GM12873 (cell line): ENCODE data around the gene MN1.

Experiments
- CTCF ChIP-seq: IDR thresholded peaks from 2 replicates; pipeline ENCODE4 v1.5.1; 2012; ENCODE audit warnings: low read depth, mild to moderate bottlenecking, moderate library complexity, low read length, control low read depth; ENCODE audit not compliant: insufficient read depth; ENCODE audit errors: missing control alignments

Gene MN1

GRCh38 chr22:27802346-27803073 is 954 bp upstream of the MN1 start:
- no peak for TF ChIP-seq CTCF

GRCh38 chr22:27801202-27801615 is 347 bp downstream of the MN1 start:
- no peak for TF ChIP-seq CTCF

- no peak for TF ChIP-seq CTCF
These were observed 1.0 kb downstream of the MN1 start for GRCh38 chr22:27800250-27801201.

GRCh38 chr22:27799827-27800249 is 1.7 kb downstream of the MN1 start:
- TF ChIP-seq CTCF = no peak

GRCh38 chr22:27799015-27799826 is 2.3 kb downstream of the MN1 start:
- TF ChIP-seq CTCF = no peak

DNA sequence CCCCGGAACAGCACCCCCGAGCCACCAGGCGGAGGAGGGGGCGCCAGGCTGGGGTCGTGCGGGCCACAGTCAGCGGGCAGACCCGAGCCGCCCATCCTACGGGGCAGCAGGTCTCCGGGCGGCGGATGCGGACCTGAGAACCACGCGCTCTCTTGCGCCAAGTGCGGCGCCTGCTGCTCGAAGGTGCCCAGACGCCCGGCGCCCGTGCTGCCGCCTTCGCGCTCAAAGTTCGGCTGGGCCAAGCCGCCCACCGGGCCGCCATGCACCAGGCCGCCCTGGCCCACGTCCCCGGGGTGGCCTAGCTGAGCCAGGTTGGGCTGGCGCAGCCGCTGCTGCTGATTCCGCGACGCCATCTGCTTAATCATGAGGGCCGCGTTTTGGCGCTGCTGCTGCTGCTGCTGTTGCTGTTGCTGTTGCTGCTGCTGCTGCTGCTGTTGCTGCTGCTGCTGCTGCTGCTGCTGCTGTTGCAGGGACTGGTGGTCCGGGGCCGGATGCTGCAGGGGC is 3.0 kb downstream of the MN1 start:
- no peak for TF ChIP-seq CTCF
